ENCODE measurements around the gene HES2. TPM values are rescaled to one million over a fixed set of nuclear protein-coding genes. Genes with fewer than 3 reads are reported as not detected.
"Not testable (repeated sequence)": the region's sequence is repeated elsewhere in the genome, so short reads cannot be mapped to it uniquely, and the experiment has no call there.

HES2 gene
- total RNA-seq, 1 donor from 2014 or later = 116 TPM

DNA sequence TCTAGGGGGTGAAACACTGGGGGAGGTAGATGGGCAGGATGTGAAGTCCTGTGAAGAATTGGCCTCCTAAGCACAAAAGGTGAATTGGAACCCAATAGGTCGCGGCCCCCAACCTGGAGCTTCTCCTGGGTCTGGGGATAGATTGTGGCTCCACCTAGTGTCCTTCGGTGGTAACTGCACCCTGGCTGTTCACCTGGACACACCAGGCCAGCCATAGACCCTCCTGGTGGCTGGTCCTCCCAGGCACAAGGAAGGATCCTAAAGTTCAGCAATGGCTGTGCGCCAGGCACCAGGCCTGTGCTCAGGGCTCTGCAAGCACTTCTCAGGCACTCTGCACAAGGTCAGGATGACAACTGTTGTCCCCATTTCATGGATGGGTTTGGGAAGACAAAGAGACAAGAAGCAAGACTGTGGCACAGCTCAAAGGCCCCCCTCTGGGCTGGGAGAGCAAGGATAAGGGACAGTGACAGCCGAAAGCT is 18.4 kb upstream of the HES2 start:
- no peaks in the 10 kb centered on the region for H3K27me3 ChIP-seq (ENCODE audit: control insufficient read depth, insufficient read depth, low read length)
- no peaks in the 10 kb centered on the region for H3K36me3 ChIP-seq (ENCODE audit: control insufficient read depth, insufficient read depth, low read length)
- TF ChIP-seq, protein P1, sequence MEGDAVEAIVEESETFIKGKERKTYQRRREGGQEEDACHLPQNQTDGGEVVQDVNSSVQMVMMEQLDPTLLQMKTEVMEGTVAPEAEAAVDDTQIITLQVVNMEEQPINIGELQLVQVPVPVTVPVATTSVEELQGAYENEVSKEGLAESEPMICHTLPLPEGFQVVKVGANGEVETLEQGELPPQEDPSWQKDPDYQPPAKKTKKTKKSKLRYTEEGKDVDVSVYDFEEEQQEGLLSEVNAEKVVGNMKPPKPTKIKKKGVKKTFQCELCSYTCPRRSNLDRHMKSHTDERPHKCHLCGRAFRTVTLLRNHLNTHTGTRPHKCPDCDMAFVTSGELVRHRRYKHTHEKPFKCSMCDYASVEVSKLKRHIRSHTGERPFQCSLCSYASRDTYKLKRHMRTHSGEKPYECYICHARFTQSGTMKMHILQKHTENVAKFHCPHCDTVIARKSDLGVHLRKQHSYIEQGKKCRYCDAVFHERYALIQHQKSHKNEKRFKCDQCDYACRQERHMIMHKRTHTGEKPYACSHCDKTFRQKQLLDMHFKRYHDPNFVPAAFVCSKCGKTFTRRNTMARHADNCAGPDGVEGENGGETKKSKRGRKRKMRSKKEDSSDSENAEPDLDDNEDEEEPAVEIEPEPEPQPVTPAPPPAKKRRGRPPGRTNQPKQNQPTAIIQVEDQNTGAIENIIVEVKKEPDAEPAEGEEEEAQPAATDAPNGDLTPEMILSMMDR (IDR thresholded peaks at IDR 0.05; ENCODE audit: insufficient read depth, low read length, severe bottlenecking) = peak; percentile 93
- H3K4me3 ChIP-seq (ENCODE audit: low read depth, low read length) = no peak overlapping the region
- no peak for FAIRE-seq
- DNase-seq (ENCODE audit: low read depth) = peak; percentile 61

DNA sequence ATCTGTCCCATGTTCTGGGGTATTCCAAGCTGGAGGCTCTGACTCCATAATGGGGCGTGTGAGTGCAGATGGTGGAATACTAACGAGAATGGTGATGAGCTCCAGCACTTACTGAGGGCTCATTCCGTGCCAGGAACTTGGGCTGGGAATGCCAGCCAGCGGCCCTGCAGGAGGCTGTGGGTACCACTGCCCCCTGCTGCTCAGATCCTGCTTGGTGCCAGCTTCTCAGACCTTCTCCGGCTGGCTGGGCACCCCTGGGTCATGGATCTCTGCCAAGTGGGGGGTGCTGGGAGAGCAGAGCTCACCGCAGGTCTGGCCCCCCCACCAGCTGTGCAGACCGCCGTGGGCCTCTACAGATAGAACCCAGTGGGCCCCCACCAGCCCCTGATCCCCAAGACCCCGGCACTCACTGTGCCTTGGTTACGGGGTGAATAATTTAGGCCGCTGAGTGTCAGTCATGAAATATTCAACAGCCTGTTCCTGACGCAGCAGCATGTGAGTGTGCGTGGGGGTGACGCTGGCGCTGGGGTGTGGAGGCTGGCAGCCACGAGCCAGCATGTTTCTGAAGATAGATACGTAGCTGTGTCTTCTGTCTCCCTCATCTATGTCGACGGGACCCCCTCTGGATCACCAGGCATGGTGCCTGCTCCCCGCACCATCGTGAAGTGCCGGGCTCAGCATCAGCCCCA is 17.4 kb upstream of the HES2 start:
- not testable (repeated sequence) for H3K4me3 ChIP-seq (ENCODE audit: low read depth, low read length); H3K27me3 ChIP-seq (ENCODE audit: control insufficient read depth, insufficient read depth, low read length); H3K36me3 ChIP-seq (ENCODE audit: control insufficient read depth, insufficient read depth, low read length); FAIRE-seq; DNase-seq (ENCODE audit: low read depth)
- TF ChIP-seq, protein P1 (IDR thresholded peaks at IDR 0.05; ENCODE audit: insufficient read depth, low read length, severe bottlenecking) = peak; percentile 56

DNA sequence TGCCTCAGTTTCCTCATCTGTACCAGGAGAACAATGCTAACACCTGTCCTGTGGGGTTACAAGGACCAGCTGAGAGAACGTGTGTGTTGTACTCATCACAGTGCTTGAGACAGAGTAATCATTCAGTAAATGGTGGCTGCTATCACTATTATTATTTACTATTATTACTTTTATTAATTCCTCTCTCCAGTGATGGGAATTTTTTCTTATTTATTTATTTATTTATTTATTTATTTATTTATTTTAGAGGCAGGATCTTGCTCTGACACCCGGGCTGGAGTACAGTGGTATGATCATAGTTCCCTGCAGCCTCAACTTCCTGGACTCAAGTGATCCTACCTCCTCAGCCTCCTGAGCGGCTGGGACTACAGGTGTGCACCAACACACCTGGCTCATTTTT is 16.6 kb upstream of the HES2 start:
- H3K27me3 ChIP-seq (ENCODE audit: control insufficient read depth, insufficient read depth, low read length); H3K36me3 ChIP-seq (ENCODE audit: control insufficient read depth, insufficient read depth, low read length); H3K4me3 ChIP-seq (ENCODE audit: low read depth, low read length); DNase-seq (ENCODE audit: low read depth): not testable (repeated sequence)
- peak; percentile 92 for FAIRE-seq

DNA sequence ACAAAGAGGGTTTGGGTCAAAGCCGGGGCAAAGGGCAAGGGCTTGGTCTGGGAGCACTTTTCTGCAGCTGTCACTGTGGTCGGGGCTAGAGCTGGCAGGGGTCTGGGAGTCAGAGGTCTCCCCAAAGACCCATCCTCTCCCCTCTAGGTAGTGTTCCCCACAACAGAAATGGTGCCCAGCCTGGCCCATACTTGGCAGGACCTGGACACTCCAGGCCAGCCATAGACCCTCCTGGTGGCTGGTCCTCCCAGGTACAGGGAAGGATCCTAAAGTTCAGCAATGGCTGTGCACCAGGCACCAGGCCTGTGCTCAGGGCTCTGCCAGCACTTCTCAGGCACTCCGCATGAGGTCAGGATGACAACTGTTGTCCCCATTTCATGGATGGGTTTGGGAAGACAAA is 15.8 kb upstream of the HES2 start:
- TF ChIP-seq, protein P1 (IDR thresholded peaks at IDR 0.05; ENCODE audit: insufficient read depth, low read length, severe bottlenecking) = no peak
- no peak for FAIRE-seq

DNA sequence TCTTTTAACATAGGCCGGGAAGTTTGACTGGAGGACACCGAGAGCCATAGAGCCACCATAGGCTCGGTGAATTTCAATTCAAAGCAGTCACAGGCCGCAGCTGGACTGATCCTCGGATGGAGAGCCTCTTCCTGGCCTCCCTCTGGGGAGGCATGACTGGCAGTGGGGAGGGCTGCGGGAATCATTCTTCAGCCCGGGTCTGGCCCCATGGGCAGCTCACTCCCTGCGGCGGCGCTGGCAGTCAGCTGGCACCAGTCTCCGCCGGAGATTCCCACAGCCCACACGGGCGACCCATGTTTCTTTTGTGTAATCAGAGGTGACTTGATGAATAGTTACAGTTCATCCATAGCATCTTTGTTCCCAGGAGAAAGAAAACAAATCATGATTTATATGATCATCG is 15.4 kb upstream of the HES2 start:
- H3K27me3 ChIP-seq (ENCODE audit: control insufficient read depth, insufficient read depth, low read length) = no peaks in the 10 kb centered on the region
- FAIRE-seq = peak; percentile 28
- no peak for DNase-seq (ENCODE audit: low read depth)

More for the DNA sequence above, 15.8 kb upstream of the HES2 start:
- H3K27me3 ChIP-seq (ENCODE audit: control insufficient read depth, insufficient read depth, low read length) = no peaks in the 10 kb centered on the region
- no peak for DNase-seq (ENCODE audit: low read depth)
- H3K36me3 ChIP-seq (ENCODE audit: control insufficient read depth, insufficient read depth, low read length) = no peaks in the 10 kb centered on the region
- no peak overlapping the region for H3K4me3 ChIP-seq (ENCODE audit: low read depth, low read length)

DNA sequence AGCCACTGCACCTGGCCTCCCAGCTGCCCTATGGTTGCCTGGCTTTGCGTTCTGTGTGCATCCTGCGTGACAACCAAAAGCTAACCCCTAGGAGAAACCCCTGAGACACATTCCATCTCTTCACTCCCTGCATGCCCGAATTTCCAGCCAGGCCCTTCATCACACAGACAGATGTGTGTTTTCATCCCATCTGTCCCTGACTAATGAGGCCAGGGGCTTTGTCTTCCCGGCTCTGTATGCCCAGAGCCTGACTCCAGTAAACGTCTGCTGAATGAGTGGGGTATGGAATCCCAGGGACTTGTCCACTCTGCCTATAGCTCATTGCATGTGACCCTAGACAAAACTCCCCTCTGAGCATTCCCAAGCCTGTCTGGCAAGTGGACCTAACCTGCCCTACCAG is 14.5 kb upstream of the HES2 start:
- DNase-seq (ENCODE audit: low read depth) (no peak), FAIRE-seq (peak; percentile 32)
- TF ChIP-seq, protein P1 (IDR thresholded peaks at IDR 0.05; ENCODE audit: insufficient read depth, low read length, severe bottlenecking) = no peak
- no peaks in the 10 kb centered on the region for H3K27me3 ChIP-seq (ENCODE audit: control insufficient read depth, insufficient read depth, low read length)
- H3K4me3 ChIP-seq (ENCODE audit: low read depth, low read length) = no peak overlapping the region
- H3K36me3 ChIP-seq (ENCODE audit: control insufficient read depth, insufficient read depth, low read length) = no peaks in the 10 kb centered on the region

More for the DNA sequence above, 15.4 kb upstream of the HES2 start:
- Histone ChIP-seq H3K36me3 (ENCODE audit: control insufficient read depth, insufficient read depth, low read length) (no peaks in the 10 kb centered on the region), H3K4me3 (ENCODE audit: low read depth, low read length) (no peak overlapping the region)
- TF ChIP-seq, protein P1 (IDR thresholded peaks at IDR 0.05; ENCODE audit: insufficient read depth, low read length, severe bottlenecking) = no peak

DNA sequence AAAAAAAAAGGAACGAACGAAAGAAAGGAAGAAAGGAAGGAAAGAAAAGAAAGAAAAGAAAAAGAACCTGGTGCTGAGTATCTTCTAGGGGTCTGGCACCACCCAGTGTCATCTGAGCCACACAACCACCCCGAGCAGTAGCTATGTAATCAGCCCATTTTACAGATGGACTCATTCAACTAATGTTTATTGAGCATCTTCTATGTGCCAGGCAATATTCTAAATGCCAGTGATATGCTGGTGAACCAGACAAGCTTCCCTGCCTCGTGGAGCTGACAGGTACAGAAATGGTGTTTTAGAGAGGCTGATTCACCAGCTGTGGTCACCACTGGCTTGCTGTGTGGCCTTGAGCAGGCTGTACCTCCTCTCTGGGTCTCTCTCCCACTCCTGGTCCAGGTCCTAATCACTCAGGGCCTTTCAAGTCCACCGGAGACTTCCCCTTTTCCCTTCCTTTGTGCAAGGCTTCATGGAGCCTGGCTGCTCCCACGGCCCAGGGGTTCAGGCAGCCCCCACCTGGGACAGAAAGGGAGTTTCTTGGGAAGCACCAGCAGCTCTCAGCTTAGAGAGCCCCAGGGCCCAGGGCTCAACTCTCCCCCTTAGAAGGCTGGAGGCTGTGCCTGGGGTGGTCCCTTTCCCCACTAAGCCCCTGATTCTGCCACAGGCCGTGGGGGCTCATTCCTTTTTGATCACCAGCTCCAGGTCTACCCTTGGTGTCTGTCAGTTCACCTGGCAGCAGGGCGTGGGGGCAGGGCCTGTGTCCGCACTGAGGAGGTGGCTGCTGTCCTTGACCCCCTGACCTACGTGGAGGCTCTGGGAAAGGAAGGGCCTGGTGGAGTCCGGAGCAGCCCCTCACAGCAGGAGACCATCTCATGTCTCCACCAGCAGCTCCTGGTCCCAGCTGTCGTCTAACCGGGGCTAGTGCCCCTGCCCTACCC is 12.2 kb upstream of the HES2 start:
- H3K36me3 ChIP-seq (ENCODE audit: control insufficient read depth, insufficient read depth, low read length); H3K4me3 ChIP-seq (ENCODE audit: low read depth, low read length); H3K27me3 ChIP-seq (ENCODE audit: control insufficient read depth, insufficient read depth, low read length); DNase-seq (ENCODE audit: low read depth): not testable (repeated sequence)
- FAIRE-seq = peak; percentile 89

DNA sequence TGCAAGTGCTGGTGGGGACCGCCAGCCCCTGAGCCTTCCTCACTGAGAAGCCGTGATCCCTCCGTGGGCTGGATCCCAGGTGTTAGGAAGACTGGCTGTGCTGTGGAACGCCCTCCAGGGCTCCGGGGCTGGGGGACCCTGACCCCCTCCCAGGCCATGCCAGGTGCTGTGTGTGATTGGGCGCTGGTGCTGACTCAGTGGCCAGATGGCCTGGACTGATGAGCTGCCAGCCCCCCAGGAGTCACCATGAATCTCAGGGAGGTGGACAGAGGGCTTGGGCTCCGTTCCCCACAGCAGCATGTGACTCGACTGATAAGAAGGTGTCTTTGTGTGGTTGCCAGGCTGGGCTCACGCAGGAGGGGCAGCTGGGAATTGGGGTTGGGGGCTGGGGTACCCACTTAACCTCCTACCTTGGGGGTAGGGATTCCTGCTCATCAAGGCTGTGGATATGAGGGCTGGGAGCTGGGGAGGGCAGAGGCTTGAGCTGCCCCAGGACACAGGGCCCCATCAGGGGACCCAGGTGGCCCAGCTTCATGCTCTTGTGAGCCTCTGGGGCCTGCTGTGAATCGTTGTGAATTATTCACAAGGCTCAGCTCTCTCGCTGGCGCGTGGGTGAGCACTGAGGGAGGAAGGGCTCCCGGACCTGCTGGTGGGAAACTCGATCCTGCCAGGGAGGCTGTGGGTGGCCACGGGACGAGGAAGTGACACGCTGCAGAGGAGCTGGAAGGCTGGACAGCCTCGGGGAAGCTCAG is 10.1 kb upstream of the HES2 start:
- H3K4me3 ChIP-seq (ENCODE audit: low read depth, low read length); DNase-seq (ENCODE audit: low read depth); H3K27me3 ChIP-seq (ENCODE audit: control insufficient read depth, insufficient read depth, low read length); H3K36me3 ChIP-seq (ENCODE audit: control insufficient read depth, insufficient read depth, low read length): not testable (repeated sequence)
- FAIRE-seq = peak; percentile 95

All from bronchial epithelial cell (primary cell).